Natural killer cell (primary cell): ENCODE data around the gene LSM4. TPM values are rescaled to one million over a fixed set of nuclear protein-coding genes. Genes with fewer than 3 reads are reported as not detected.

Source experiments
- ATAC-seq, 3 donors: fragments of 150-1000 bp in 2 of 3; fragments of 200-7000 bp in 1 of 3; cut with Tn5 transposase; 1 replicate in 1 of 3; 2 replicates in 2 of 3; pipeline ENCODE4 v1.10.0; 2021; ENCODE audit warnings: mild to moderate bottlenecking in 2 of 3, moderate library complexity in 2 of 3
- DNase-seq, 2 donors: peaks; one replicate each; pipeline versions ENCODE4 v3.0.0 to v3.0.0-alpha.2; 2013 to 2021; ENCODE audit warnings: mixed read lengths in 1 of 2
- H3K27ac ChIP-seq: one replicate; pipeline ENCODE4 v1.5.1; 2013; ENCODE audit warnings: mild to moderate bottlenecking, low read length
- H3K27me3 ChIP-seq: one replicate; pipeline ENCODE4 v1.6.1; 2013; ENCODE audit warnings: low read length; ENCODE audit not compliant: control insufficient read depth, insufficient read depth
- H3K36me3 ChIP-seq: one replicate; pipeline ENCODE4 v1.6.1; 2013; ENCODE audit warnings: low read length; ENCODE audit not compliant: control insufficient read depth, insufficient read depth
- H3K4me1 ChIP-seq: one replicate; pipeline ENCODE4 v1.6.1; 2013; ENCODE audit warnings: low read length; ENCODE audit not compliant: control insufficient read depth, insufficient read depth
- H3K4me3 ChIP-seq: one replicate; pipeline ENCODE4 v1.5.1; 2013; ENCODE audit warnings: low read length
- H3K9me3 ChIP-seq: one replicate; pipeline ENCODE4 v1.6.1; 2013; ENCODE audit warnings: low read length; ENCODE audit not compliant: control insufficient read depth, insufficient read depth
- H3K27ac Mint-ChIP-seq, 2 donors: one replicate each; pipeline ENCODE4 v1.8.0; 2022; ENCODE audit warnings: mild to moderate bottlenecking in 2 of 2, mixed read lengths in 2 of 2, moderate library complexity in 1 of 2
- H3K27me3 Mint-ChIP-seq, 2 donors: one replicate each; pipeline ENCODE4 v1.8.0; 2022; ENCODE audit warnings: low read depth in 2 of 2, mixed read lengths in 2 of 2
- H3K36me3 Mint-ChIP-seq: one replicate; pipeline ENCODE4 v1.8.0; 2022; ENCODE audit warnings: mixed read lengths
- H3K4me1 Mint-ChIP-seq, 2 donors: one replicate each; pipeline ENCODE4 v1.8.0; 2022; ENCODE audit warnings: mixed read lengths in 2 of 2
- H3K4me3 Mint-ChIP-seq: one replicate; pipeline ENCODE4 v1.8.0; 2022; ENCODE audit warnings: mild to moderate bottlenecking, moderate library complexity, mixed read lengths
- H3K9me3 Mint-ChIP-seq, 2 donors: one replicate each; pipeline ENCODE4 v1.8.0; 2022; ENCODE audit warnings: mixed read lengths in 2 of 2
- WGBS: methylation state at CpG from one replicate; pipeline ENCODE4 v1.1.7; 2013; ENCODE audit warnings: missing lambda C conversion rate; ENCODE audit not compliant: insufficient coverage; 5-methylcytosine and 5-hydroxymethylcytosine counted together
- intact Hi-C: fragments of 100-400 bp; cut with micrococcal nuclease; formaldehyde crosslinking; loops from one replicate; pipeline ENCODE4 v1.14.2; 2022
- total RNA-seq, 4 donors: library from RNA; stranded (reverse); fragments of 120-200 nt in 1 of 4; gene quantifications; one replicate each; pipeline versions ENCODE4 v1.2.3 to v1.2.4, GENCODE V29; 2013 to 2022
- TF ChIP-seq, protein P1 (sequence below): fragments of 200-600 bp; IDR thresholded peaks from one replicate; pipeline ENCODE4 v1.8.0; 2022; ENCODE audit warnings: antibody characterized with exemption

The LSM4 gene
- total RNA-seq, 3 donors from 2014 or later (not counting 1 experiment from before 2014, with no cell fraction given): 42.4 to 60.8 (median 44.8) TPM

- Mint-ChIP-seq H3K4me3 (no peak overlapping the region), H3K9me3 (no peaks in the 10 kb centered on the region), H3K36me3 (no peaks in the 10 kb centered on the region), H3K4me1 (peaks cover 10% of the 10 kb centered on the region in 2 donors), H3K27ac (no peak overlapping the region), H3K27me3 (no peaks in the 10 kb centered on the region)
- TF ChIP-seq, protein P1, sequence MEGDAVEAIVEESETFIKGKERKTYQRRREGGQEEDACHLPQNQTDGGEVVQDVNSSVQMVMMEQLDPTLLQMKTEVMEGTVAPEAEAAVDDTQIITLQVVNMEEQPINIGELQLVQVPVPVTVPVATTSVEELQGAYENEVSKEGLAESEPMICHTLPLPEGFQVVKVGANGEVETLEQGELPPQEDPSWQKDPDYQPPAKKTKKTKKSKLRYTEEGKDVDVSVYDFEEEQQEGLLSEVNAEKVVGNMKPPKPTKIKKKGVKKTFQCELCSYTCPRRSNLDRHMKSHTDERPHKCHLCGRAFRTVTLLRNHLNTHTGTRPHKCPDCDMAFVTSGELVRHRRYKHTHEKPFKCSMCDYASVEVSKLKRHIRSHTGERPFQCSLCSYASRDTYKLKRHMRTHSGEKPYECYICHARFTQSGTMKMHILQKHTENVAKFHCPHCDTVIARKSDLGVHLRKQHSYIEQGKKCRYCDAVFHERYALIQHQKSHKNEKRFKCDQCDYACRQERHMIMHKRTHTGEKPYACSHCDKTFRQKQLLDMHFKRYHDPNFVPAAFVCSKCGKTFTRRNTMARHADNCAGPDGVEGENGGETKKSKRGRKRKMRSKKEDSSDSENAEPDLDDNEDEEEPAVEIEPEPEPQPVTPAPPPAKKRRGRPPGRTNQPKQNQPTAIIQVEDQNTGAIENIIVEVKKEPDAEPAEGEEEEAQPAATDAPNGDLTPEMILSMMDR: no peak
- H3K27me3 ChIP-seq: no peaks in the 10 kb centered on the region
- H3K9me3 ChIP-seq: no peaks in the 10 kb centered on the region
- intact Hi-C loops: no loop called here
- H3K27ac ChIP-seq: no peak overlapping the region
- H3K36me3 ChIP-seq: no peaks in the 10 kb centered on the region
- ATAC-seq: no peak
- no peak for DNase-seq
- H3K4me3 ChIP-seq: no peak overlapping the region
- WGBS: 92% methylated on average over 15 of the region's 15 CpGs
- peaks cover 12% of the 10 kb centered on the region for H3K4me1 ChIP-seq
Measured at GRCh38 chr19:18332917-18333530, 10.1 kb upstream of the LSM4 start.

DNA sequence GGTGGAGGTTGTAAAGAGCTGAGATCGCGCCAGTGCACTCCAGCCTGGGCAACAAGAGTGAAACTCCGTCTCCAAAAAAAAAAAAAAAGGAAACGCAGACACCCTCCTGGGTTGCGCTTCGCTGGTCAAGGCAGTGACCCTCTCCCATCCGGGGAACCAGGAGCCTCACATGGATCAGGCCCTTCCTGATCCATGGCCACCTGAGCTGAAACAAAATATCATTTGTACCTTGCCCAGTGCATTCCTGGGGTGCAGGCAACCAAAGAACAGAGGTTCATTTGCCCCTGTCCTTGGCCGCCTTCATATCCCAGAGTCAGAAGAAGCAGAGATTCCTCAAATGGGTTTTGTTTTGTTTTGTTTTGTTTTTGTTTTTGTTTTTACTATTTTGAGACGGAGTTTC, 8.0 kb upstream of the LSM4 start:
- Mint-ChIP-seq H3K4me3 (no peak overlapping the region), H3K9me3 (no peaks in the 10 kb centered on the region), H3K4me1 (peaks cover 10% of the 10 kb centered on the region in 2 donors), H3K36me3 (no peaks in the 10 kb centered on the region), H3K27me3 (no peaks in the 10 kb centered on the region), H3K27ac (no peak overlapping the region)
- H3K4me3 ChIP-seq: no peak overlapping the region
- DNase-seq (no peak), ATAC-seq (no peak)
- intact Hi-C loops: no loop called here
- no peaks in the 10 kb centered on the region for H3K9me3 ChIP-seq
- TF ChIP-seq, protein P1: no peak
- peaks cover 12% of the 10 kb centered on the region for H3K4me1 ChIP-seq
- H3K27ac ChIP-seq: no peak overlapping the region
- H3K27me3 ChIP-seq: no peaks in the 10 kb centered on the region
- 88% methylated on average over 9 of the region's 9 CpGs for WGBS
- H3K36me3 ChIP-seq: no peaks in the 10 kb centered on the region

DNA sequence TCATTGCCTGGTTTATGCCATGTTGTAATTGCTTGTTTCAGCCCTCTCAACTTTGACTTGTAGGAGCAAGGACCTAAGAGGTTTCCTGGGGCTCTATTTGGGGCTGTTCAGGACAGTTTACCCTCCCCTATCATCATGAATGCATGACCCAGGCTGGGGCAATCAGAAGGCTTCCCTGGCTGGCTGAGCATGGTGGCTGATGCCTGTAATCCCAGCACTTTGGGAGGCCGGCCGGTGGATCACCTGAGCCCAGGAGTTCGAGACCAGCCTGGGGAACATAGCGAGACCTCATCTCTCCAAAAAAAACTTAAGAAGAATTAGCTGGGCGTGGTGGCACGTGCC, 6.1 kb upstream of the LSM4 start:
- H3K27ac Mint-ChIP-seq: peak overlapping the region in 1 of 2 donors; percentile 52
- ATAC-seq (no peak), DNase-seq (no peak)
- H3K27me3 ChIP-seq: no peaks in the 10 kb centered on the region
- H3K36me3 ChIP-seq: no peaks in the 10 kb centered on the region
- H3K4me1 ChIP-seq: peaks cover 15% of the 10 kb centered on the region
- H3K27ac ChIP-seq: no peak overlapping the region
- no peak overlapping the region for H3K4me3 Mint-ChIP-seq
- no peaks in the 10 kb centered on the region for H3K9me3 ChIP-seq
- H3K4me1 Mint-ChIP-seq: peaks cover 10% of the 10 kb centered on the region in 2 donors
- no peaks in the 10 kb centered on the region for H3K36me3 Mint-ChIP-seq
- intact Hi-C loops: no loop called here
- WGBS: 94% methylated on average over 6 of the region's 6 CpGs
- H3K4me3 ChIP-seq: no peak overlapping the region
- TF ChIP-seq, protein P1: no peak
- no peaks in the 10 kb centered on the region for H3K27me3 Mint-ChIP-seq
- no peaks in the 10 kb centered on the region for H3K9me3 Mint-ChIP-seq
